HG03097 (cell line): ENCODE measurements around the gene SAYSD1.

Experiments used
- ATAC-seq: cut with Tn5 transposase; IDR thresholded peaks from one replicate; pipeline ENCODE4 v1.9.1; 2021; ENCODE audit not compliant: unreplicated experiment, low FRiP score

SAYSD1 gene

GRCh38 chr6:39080246-39080875 lies 34.6 kb downstream of the SAYSD1 start:
- ATAC-seq, result no peak

GRCh38 chr6:39079197-39080125 lies 35.5 kb downstream of the SAYSD1 start:
- no peak for ATAC-seq

GRCh38 chr6:39078695-39079094 lies 36.3 kb downstream of the SAYSD1 start:
- no peak for ATAC-seq

- ATAC-seq, result no peak
Measured at GRCh38 chr6:39077882-39078594, 36.9 kb downstream of the SAYSD1 start.

GRCh38 chr6:39076623-39077535 lies 38.1 kb downstream of the SAYSD1 start:
- ATAC-seq, result no peak

GRCh38 chr6:39075807-39076622 lies 39.0 kb downstream of the SAYSD1 start:
- ATAC-seq, result no peak

- ATAC-seq, result no peak
Measured at GRCh38 chr6:39075010-39075686, 39.8 kb downstream of the SAYSD1 start.

- ATAC-seq, result no peak
Measured at GRCh38 chr6:39074486-39074885, 40.5 kb downstream of the SAYSD1 start.

- ATAC-seq, result no peak
Measured at GRCh38 chr6:39073471-39074355, 41.3 kb downstream of the SAYSD1 start.

- ATAC-seq, result no peak
Measured at GRCh38 chr6:39072830-39073229, 42.2 kb downstream of the SAYSD1 start.

- no peak for ATAC-seq
Measured at GRCh38 chr6:39068391-39068790, 46.6 kb downstream of the SAYSD1 start.

- no peak for ATAC-seq
Measured at GRCh38 chr6:39065561-39065960, 49.4 kb downstream of the SAYSD1 start.

- ATAC-seq, result no peak
Measured at GRCh38 chr6:39063526-39063925, 51.5 kb downstream of the SAYSD1 start.

- no peak for ATAC-seq
Measured at GRCh38 chr6:39062014-39062740, 52.8 kb downstream of the SAYSD1 start.

- ATAC-seq, result no peak
Measured at GRCh38 chr6:39061588-39061987, 53.4 kb downstream of the SAYSD1 start.

GRCh38 chr6:39061182-39061581 lies 53.8 kb downstream of the SAYSD1 start:
- ATAC-seq, result no peak

- ATAC-seq, result no peak
Measured at GRCh38 chr6:39060467-39061160, 54.4 kb downstream of the SAYSD1 start.
